NCI-H1092 treated with DMSO at 0.1 percent for 48 hours (cell line): ENCODE measurements around the gene COL19A1.

ENCODE experiments used
- DNase-seq: peaks from one replicate; lab custom pipeline; 2025; lab: John Stamatoyannopoulos, UW

Gene COL19A1

GRCh38 chr6:70222439-70222749 lies 356.0 kb downstream of the COL19A1 start:
- no peak for DNase-seq

GRCh38 chr6:70225055-70225454 lies 358.7 kb downstream of the COL19A1 start:
- DNase-seq: no peak

GRCh38 chr6:70231311-70231710 lies 365.0 kb downstream of the COL19A1 start:
- DNase-seq: no peak

- DNase-seq: no peak
Observed at GRCh38 chr6:70234561-70235236, 368.3 kb downstream of the COL19A1 start.

- no peak for DNase-seq
Observed at GRCh38 chr6:70236343-70236742, 370.0 kb downstream of the COL19A1 start.

GRCh38 chr6:70241031-70241430 lies 374.7 kb downstream of the COL19A1 start:
- DNase-seq: no peak

GRCh38 chr6:70241991-70242420 lies 375.6 kb downstream of the COL19A1 start:
- no peak for DNase-seq

- DNase-seq: no peak
Observed at GRCh38 chr6:70246118-70246517, 379.8 kb downstream of the COL19A1 start.

- DNase-seq: no peak
Observed at GRCh38 chr6:70252604-70253003, 386.2 kb downstream of the COL19A1 start.

- no peak for DNase-seq
Observed at GRCh38 chr6:70253923-70254322, 387.6 kb downstream of the COL19A1 start.

- no peak for DNase-seq
Observed at GRCh38 chr6:70254784-70255183, 388.4 kb downstream of the COL19A1 start.

GRCh38 chr6:70257768-70258273 lies 391.5 kb downstream of the COL19A1 start:
- DNase-seq: no peak

GRCh38 chr6:70258483-70258882 lies 392.1 kb downstream of the COL19A1 start:
- DNase-seq: no peak
